Uterus (tissue), 2 donors: ENCODE measurements around the gene CELF4.

Experiments used
- CTCF ChIP-seq, 4 experiments: fragments of 200-600 bp in 2 of 4; fragments of 450-650 bp in 2 of 4; sonication (generic) in 2 of 4; IDR thresholded peaks; one replicate each; pipeline ENCODE4 v1.5.1; 2016 to 2019; ENCODE audit warnings: antibody characterized with exemption in 4 of 4, mild to moderate bottlenecking in 2 of 4, moderate library complexity in 1 of 4
- POLR2A ChIP-seq, 2 donors: fragments of 450-650 bp; IDR thresholded peaks; one replicate each; pipeline ENCODE4 v1.6.1; 2016; ENCODE audit warnings: antibody characterized with exemption in 2 of 2, mild to moderate bottlenecking in 1 of 2, moderate library complexity in 1 of 2

GRCh38 chr18:37258819-37259218, 306.8 kb downstream of the CELF4 start:
- TF ChIP-seq CTCF (IDR thresholded peaks at IDR 0.05) (no peak), POLR2A (IDR thresholded peaks at IDR 0.05) (no peak)
